Transverse colon (tissue), 4 donors: ENCODE measurements around the gene SEMA3G.

Experiments used
- CTCF ChIP-seq, 5 experiments: fragments of 200-600 bp in 3 of 5; fragments of 450-650 bp in 2 of 5; sonication (generic) in 3 of 5; IDR thresholded peaks; 1 replicate in 2 of 5; 2 replicates in 3 of 5; pipeline ENCODE4 v1.5.1; 2016 to 2017; ENCODE audit warnings: antibody characterized with exemption in 5 of 5, inconsistent platforms in 3 of 5, mild to moderate bottlenecking in 2 of 5, moderate library complexity in 1 of 5
- POLR2A ChIP-seq: fragments of 450-650 bp; IDR thresholded peaks from one replicate; pipeline ENCODE4 v1.6.1; 2016; ENCODE audit warnings: antibody characterized with exemption, mild to moderate bottlenecking, moderate library complexity
- POLR2AphosphoS5 ChIP-seq, 3 donors: sonication (generic); formaldehyde crosslinking; IDR thresholded peaks; one replicate each; pipeline ENCODE4 v1.6.1; 2016; ENCODE audit warnings: antibody characterized with exemption in 3 of 3

DNA sequence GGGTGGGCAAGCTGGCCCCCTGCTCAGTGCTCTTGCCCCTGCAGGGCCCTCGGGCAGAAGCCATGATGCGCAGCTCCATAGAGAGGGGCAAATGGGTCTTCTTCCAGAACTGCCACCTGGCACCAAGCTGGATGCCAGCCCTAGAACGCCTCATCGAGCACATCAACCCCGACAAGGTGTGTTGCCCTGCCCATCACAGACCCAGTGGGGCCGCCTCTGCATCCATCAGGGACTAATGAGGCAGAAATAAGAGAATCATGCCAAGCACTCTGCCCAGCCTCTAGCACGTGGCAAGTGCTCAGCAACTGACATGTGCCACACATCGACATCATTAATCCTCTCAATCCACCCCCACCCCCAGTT is 49.4 kb downstream of the SEMA3G start:
- TF ChIP-seq CTCF (IDR thresholded peaks at IDR 0.05) (no peak), POLR2A (no peak), POLR2AphosphoS5 (IDR thresholded peaks at IDR 0.05) (no peak)
